ENCODE data around the gene MMP25. TPM values are rescaled to one million over a fixed set of nuclear protein-coding genes. Genes with fewer than 3 reads are reported as not detected.
A peak's percentile ranks its signal among the peaks of the same experiment; 100 is the strongest.

The MMP25 gene, protein sequence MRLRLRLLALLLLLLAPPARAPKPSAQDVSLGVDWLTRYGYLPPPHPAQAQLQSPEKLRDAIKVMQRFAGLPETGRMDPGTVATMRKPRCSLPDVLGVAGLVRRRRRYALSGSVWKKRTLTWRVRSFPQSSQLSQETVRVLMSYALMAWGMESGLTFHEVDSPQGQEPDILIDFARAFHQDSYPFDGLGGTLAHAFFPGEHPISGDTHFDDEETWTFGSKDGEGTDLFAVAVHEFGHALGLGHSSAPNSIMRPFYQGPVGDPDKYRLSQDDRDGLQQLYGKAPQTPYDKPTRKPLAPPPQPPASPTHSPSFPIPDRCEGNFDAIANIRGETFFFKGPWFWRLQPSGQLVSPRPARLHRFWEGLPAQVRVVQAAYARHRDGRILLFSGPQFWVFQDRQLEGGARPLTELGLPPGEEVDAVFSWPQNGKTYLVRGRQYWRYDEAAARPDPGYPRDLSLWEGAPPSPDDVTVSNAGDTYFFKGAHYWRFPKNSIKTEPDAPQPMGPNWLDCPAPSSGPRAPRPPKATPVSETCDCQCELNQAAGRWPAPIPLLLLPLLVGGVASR
- 0.11 and 0.14 TPM in 2 replicates for total RNA-seq (2022)
- Bru-seq, nascent RNA = percentile 5 among the genes with signal in this experiment
- BruChase-seq, experiment 1, labeled RNA remaining after a 2-hour chase = percentile 6 among the genes with signal in this experiment
- BruChase-seq, experiment 2, labeled RNA remaining after a 6-hour chase = percentile 13 among the genes with signal in this experiment
- long read RNA-seq = 0 reads

DNA sequence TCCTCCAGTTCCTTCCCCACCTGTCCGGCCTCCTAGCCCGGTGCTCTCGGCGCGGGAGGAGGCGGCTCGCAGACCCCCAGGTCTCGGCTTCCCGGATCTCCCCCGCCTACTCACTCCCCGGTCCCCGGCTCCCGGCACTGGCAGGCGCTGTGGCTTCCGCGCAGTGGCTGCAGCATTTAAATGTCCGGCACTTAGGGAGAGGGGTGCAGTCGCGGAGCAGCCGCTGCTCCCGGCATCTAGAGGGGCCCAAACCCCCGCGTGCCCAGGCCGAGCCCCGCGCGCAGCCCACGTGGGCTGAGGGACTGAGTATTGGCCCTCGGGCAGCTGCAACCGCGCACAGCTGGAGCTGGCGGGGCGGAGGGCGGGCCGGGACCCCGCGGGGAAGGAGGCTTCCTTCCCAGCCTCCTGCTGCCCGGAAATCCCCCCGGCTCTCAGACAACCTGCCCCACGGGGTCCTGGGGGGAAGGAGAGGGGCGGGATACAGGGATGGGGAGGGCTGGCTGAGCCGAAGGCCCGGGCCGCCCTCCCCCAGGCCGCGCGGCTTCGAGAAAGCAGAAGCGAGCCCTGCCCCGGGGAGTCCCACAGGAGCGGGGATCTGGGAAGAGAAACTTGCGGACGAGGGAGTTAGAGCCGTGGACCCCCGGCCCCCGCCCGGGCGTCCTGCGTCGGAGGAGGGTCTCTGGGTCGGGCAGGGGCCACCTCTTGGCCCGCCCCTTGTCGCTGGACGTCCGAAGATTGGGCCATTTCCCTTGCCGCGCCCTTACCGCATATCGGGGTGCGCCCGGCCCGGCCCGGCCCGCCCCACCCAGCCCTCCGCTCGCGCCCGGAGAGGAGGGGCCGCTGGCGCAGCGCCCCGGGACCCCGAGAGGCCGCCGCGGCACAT, at the start of gene MMP25:
MMP25 (plus strand) TSS at position 804 of the 883 bp plus-strand sequence. CDS start 357 bp downstream, outside the sequence.
- BruUV-seq (replicated peaks) = no TSS peak
- Mint-ChIP-seq H3K36me3 (ENCODE audit: insufficient read depth, unreplicated experiment) (no peaks in the 10 kb centered on the region), H3K9me3 (ENCODE audit: unreplicated experiment) (no peaks in the 10 kb centered on the region), H3K27ac (ENCODE audit: unreplicated experiment) (no peak within 1 kb of the TSS), H3K4me1 (ENCODE audit: low read depth, unreplicated experiment) (no peaks in the 10 kb centered on the region), H3K4me3 (ENCODE audit: unreplicated experiment) (peak within 1 kb of the TSS; percentile 61), H3K27me3 (ENCODE audit: insufficient read depth, unreplicated experiment) (peaks cover 4% of the 10 kb centered on the region)
- H3K27me3 ChIP-seq (replicated peaks; ENCODE audit: control insufficient read depth, insufficient read depth, low read length) = no peaks in the 10 kb centered on the region; the same call in 1 of the 2 replicates
- intact Hi-C loops (cut with micrococcal nuclease; ENCODE audit: unreplicated experiment) = no loop called here
- H3K36me3 ChIP-seq (ENCODE audit: control insufficient read depth, insufficient read depth, low read length) = no peaks in the 10 kb centered on the region
- no peaks in the 10 kb centered on the region for H3K4me1 ChIP-seq
- H3K9me3 ChIP-seq = no peaks in the 10 kb centered on the region
- ChIA-PET POLR2A (no interaction called here), CTCF (interaction anchor here (1.0 to 2.7 kb wide), 3 partner anchors 12 to 14 kb away, joined by 3 to 18 read pairs (median 4); no protein-coding TSS in a partner anchor)
- H3K4me3 ChIP-seq (ENCODE audit: low read depth, low read length) = peak within 1 kb of the TSS; percentile 45
- no peak for DNase-seq
- TF ChIP-seq, protein P1, sequence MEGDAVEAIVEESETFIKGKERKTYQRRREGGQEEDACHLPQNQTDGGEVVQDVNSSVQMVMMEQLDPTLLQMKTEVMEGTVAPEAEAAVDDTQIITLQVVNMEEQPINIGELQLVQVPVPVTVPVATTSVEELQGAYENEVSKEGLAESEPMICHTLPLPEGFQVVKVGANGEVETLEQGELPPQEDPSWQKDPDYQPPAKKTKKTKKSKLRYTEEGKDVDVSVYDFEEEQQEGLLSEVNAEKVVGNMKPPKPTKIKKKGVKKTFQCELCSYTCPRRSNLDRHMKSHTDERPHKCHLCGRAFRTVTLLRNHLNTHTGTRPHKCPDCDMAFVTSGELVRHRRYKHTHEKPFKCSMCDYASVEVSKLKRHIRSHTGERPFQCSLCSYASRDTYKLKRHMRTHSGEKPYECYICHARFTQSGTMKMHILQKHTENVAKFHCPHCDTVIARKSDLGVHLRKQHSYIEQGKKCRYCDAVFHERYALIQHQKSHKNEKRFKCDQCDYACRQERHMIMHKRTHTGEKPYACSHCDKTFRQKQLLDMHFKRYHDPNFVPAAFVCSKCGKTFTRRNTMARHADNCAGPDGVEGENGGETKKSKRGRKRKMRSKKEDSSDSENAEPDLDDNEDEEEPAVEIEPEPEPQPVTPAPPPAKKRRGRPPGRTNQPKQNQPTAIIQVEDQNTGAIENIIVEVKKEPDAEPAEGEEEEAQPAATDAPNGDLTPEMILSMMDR (IDR thresholded peaks at IDR 0.05; ENCODE audit: insufficient read depth in 1 of 2, low read depth in 1 of 2, low read length in 1 of 2, severe bottlenecking in 1 of 2, unreplicated experiment in 1 of 2) = no peak

- intact Hi-C loops (cut with micrococcal nuclease; ENCODE audit: unreplicated experiment) = no loop called here
- Histone ChIP-seq H3K9me3 (no peaks in the 10 kb centered on the region), H3K4me3 (ENCODE audit: low read depth, low read length) (no peak overlapping the region), H3K36me3 (ENCODE audit: control insufficient read depth, insufficient read depth, low read length) (peaks cover 1% of the 10 kb centered on the region; the same call in 1 of the 2 replicates), H3K27me3 (replicated peaks; ENCODE audit: control insufficient read depth, insufficient read depth, low read length) (no peaks in the 10 kb centered on the region), H3K4me1 (0 out of 2 replicates have a peak, but pooled peaks cover 3% of the 10 kb centered on the region)
- no peaks in the 10 kb centered on the region for H3K4me1 Mint-ChIP-seq (ENCODE audit: low read depth, unreplicated experiment)
- ChIA-PET POLR2A (no interaction called here), CTCF (interaction anchor here (0.5 to 1.9 kb wide), 2 partner anchors 20 to 28 kb away, joined by 4 to 15 read pairs; partner anchors contain the start of gene TNFRSF12A)
- no peak overlapping the region for H3K4me3 Mint-ChIP-seq (ENCODE audit: unreplicated experiment)
- BruUV-seq (replicated peaks) = no TSS peak
- DNase-seq = no peak
- TF ChIP-seq, protein P1 (IDR thresholded peaks at IDR 0.05; ENCODE audit: insufficient read depth in 1 of 2, low read depth in 1 of 2, low read length in 1 of 2, severe bottlenecking in 1 of 2, unreplicated experiment in 1 of 2) = no peak
- H3K36me3 Mint-ChIP-seq (ENCODE audit: insufficient read depth, unreplicated experiment) = peaks cover 17% of the 10 kb centered on the region
- H3K27ac Mint-ChIP-seq (ENCODE audit: unreplicated experiment) = no peak overlapping the region
- no peaks in the 10 kb centered on the region for H3K9me3 Mint-ChIP-seq (ENCODE audit: unreplicated experiment)
- no peaks in the 10 kb centered on the region for H3K27me3 Mint-ChIP-seq (ENCODE audit: insufficient read depth, unreplicated experiment)
Observed at GRCh38 chr16:2999929-3000328, 46.4 kb upstream of the MMP25 start.
